Mesothelial cell of epicardium (in vitro differentiated cells): ENCODE measurements around the gene DRG1. TPM values are rescaled to one million over a fixed set of nuclear protein-coding genes. Genes with fewer than 3 reads are reported as not detected.

Source experiments
- DNase-seq, 2 experiments: peaks; one replicate each; pipeline ENCODE4 v3.0.0; 2021; ENCODE audit warnings: low spot score in 2 of 2; ENCODE audit not compliant: unreplicated experiment in 2 of 2
- H3K27ac Mint-ChIP-seq: 2 replicates; pipeline ENCODE4 v1.8.0; 2021; ENCODE audit warnings: mixed read lengths
- H3K27me3 Mint-ChIP-seq: 2 replicates; pipeline ENCODE4 v1.8.0; 2021; ENCODE audit warnings: low read depth, mixed read lengths
- H3K36me3 Mint-ChIP-seq: 2 replicates; pipeline ENCODE4 v1.8.0; 2021; ENCODE audit warnings: mixed read lengths
- H3K4me1 Mint-ChIP-seq: 2 replicates; pipeline ENCODE4 v1.8.0; 2021; ENCODE audit warnings: mixed read lengths
- H3K4me3 Mint-ChIP-seq: 2 replicates; pipeline ENCODE4 v1.8.0; 2021; ENCODE audit warnings: mild to moderate bottlenecking, moderate library complexity, mixed read lengths
- H3K9me3 Mint-ChIP-seq: 2 replicates; pipeline ENCODE4 v1.8.0; 2021; ENCODE audit warnings: mixed read lengths
- total RNA-seq: library from RNA; stranded (reverse); gene quantifications from 3 replicates; pipeline ENCODE4 v1.2.1, GENCODE V29; 2021
- TF ChIP-seq, protein P1 (sequence below): fragments of 200-600 bp; sonication (generic); IDR thresholded peaks from one replicate; pipeline ENCODE4 v1.5.0; 2021; ENCODE audit warnings: antibody characterized with exemption; ENCODE audit not compliant: unreplicated experiment

The DRG1 gene
- total RNA-seq, 1 donor from 2014 or later = 62.9 TPM

- Mint-ChIP-seq H3K4me1 (no peaks in the 10 kb centered on the region), H3K27me3 (no peaks in the 10 kb centered on the region), H3K9me3 (no peaks in the 10 kb centered on the region), H3K36me3 (peaks cover 47% of the 10 kb centered on the region), H3K4me3 (no peak overlapping the region), H3K27ac (no peak overlapping the region)
- TF ChIP-seq, protein P1, sequence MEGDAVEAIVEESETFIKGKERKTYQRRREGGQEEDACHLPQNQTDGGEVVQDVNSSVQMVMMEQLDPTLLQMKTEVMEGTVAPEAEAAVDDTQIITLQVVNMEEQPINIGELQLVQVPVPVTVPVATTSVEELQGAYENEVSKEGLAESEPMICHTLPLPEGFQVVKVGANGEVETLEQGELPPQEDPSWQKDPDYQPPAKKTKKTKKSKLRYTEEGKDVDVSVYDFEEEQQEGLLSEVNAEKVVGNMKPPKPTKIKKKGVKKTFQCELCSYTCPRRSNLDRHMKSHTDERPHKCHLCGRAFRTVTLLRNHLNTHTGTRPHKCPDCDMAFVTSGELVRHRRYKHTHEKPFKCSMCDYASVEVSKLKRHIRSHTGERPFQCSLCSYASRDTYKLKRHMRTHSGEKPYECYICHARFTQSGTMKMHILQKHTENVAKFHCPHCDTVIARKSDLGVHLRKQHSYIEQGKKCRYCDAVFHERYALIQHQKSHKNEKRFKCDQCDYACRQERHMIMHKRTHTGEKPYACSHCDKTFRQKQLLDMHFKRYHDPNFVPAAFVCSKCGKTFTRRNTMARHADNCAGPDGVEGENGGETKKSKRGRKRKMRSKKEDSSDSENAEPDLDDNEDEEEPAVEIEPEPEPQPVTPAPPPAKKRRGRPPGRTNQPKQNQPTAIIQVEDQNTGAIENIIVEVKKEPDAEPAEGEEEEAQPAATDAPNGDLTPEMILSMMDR = no peak
- no peak for DNase-seq
These were observed 32.5 kb downstream of the DRG1 start for GRCh38 chr22:31431950-31432349.

GRCh38 chr22:31436132-31436531 is 36.7 kb downstream of the DRG1 start:
- TF ChIP-seq, protein P1 = no peak
- H3K4me1 Mint-ChIP-seq = no peaks in the 10 kb centered on the region
- peaks cover 37% of the 10 kb centered on the region for H3K36me3 Mint-ChIP-seq
- H3K9me3 Mint-ChIP-seq = no peaks in the 10 kb centered on the region
- DNase-seq = no peak
- no peak overlapping the region for H3K4me3 Mint-ChIP-seq
- H3K27me3 Mint-ChIP-seq = no peaks in the 10 kb centered on the region
- H3K27ac Mint-ChIP-seq = no peak overlapping the region

- Mint-ChIP-seq H3K27me3 (no peaks in the 10 kb centered on the region), H3K4me3 (no peak overlapping the region), H3K36me3 (peaks cover 42% of the 10 kb centered on the region), H3K9me3 (no peaks in the 10 kb centered on the region), H3K4me1 (no peaks in the 10 kb centered on the region), H3K27ac (no peak overlapping the region)
- no peak for DNase-seq
- TF ChIP-seq, protein P1 = no peak
These were observed 40.4 kb downstream of the DRG1 start for GRCh38 chr22:31439808-31440207.

DNA sequence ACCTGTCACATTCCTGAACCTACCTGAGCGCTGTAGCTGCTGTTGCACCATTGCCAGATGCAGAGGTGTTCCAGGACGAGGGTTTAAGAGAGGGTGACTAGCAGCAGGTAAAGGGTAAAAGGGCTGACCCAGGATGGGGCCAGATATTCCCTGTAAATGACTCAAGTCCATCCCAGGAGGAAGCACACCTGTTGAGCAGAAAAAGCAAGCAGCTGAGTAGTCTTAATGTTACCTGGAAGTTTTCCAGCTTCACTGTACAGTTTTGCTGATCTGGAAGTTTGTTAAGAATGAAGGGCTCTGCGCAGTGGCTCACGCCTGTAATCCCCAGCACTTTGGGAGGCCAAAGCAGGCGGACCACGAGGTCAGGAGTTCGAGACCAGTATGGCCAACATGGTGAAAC is 41.3 kb downstream of the DRG1 start:
- Mint-ChIP-seq H3K27me3 (no peaks in the 10 kb centered on the region), H3K9me3 (no peaks in the 10 kb centered on the region), H3K4me1 (no peaks in the 10 kb centered on the region), H3K27ac (peak overlapping the region; percentile 2), H3K36me3 (peaks cover 43% of the 10 kb centered on the region), H3K4me3 (no peak overlapping the region)
- TF ChIP-seq, protein P1 = no peak
- no peak for DNase-seq

DNA sequence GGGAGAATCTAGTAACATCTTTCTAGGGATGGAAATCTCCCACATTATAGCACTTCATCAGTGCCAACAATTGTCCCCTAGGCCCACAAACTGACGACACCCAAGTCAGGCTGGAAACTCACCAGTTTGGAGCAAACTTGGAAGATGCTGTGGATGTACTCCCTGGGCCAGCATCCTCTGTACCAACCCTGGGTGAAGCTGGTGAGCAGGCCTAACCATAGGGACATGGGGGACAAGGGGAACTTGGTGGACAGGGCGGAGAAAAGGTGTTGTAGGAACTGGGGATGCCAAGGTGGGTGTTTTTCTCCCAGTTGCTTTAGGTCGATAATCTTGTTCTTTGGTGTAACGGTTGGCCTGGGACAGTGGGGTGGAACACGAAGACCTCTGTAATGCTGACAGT is 42.2 kb downstream of the DRG1 start:
- TF ChIP-seq, protein P1 = no peak
- Mint-ChIP-seq H3K4me1 (no peaks in the 10 kb centered on the region), H3K4me3 (no peak overlapping the region), H3K27me3 (no peaks in the 10 kb centered on the region), H3K36me3 (peaks cover 43% of the 10 kb centered on the region), H3K27ac (no peak overlapping the region), H3K9me3 (no peaks in the 10 kb centered on the region)
- no peak for DNase-seq
